ENCODE data around the gene BCS1L.

Gene BCS1L

GRCh38 chr2:218694405-218695145 is 35.1 kb downstream of the BCS1L start:
- no peak overlapping the region for H3K27ac ChIP-seq (replicated peaks)
- TF ChIP-seq GABPA (IDR thresholded peaks at IDR 0.05; ENCODE audit: low read depth): no peak
- TF ChIP-seq POLR2AphosphoS5 (IDR thresholded peaks at IDR 0.05; ENCODE audit: low read depth): no peak
- no peak for TF ChIP-seq CTCF (IDR thresholded peaks at IDR 0.05; ENCODE audit: insufficient read depth, low read length)
- no peak for TF ChIP-seq SPI1 (IDR thresholded peaks at IDR 0.05; ENCODE audit: borderline replicate concordance, low read depth)
- no peak for TF ChIP-seq REST (IDR thresholded peaks at IDR 0.05; ENCODE audit: insufficient replicate concordance, low read depth)
- DNase-seq (ENCODE audit: low read depth in 1 of 2, low spot score in 1 of 2): no peak
- no peak overlapping the region for H3K4me3 ChIP-seq (replicated peaks; ENCODE audit: insufficient read depth, low read length)
- no peaks in the 10 kb centered on the region for H3K27me3 ChIP-seq (ENCODE audit: insufficient read depth, poor library complexity, severe bottlenecking)

GRCh38 chr2:218698885-218699284 is 39.4 kb downstream of the BCS1L start:
- Histone ChIP-seq H3K4me3 (replicated peaks; ENCODE audit: insufficient read depth, low read length) (no peak overlapping the region), H3K27me3 (ENCODE audit: insufficient read depth, poor library complexity, severe bottlenecking) (no peaks in the 10 kb centered on the region), H3K27ac (replicated peaks) (no peak overlapping the region)
- no peak for TF ChIP-seq REST (IDR thresholded peaks at IDR 0.05; ENCODE audit: insufficient replicate concordance, low read depth)
- TF ChIP-seq POLR2AphosphoS5 (IDR thresholded peaks at IDR 0.05; ENCODE audit: low read depth): no peak
- no peak for TF ChIP-seq GABPA (IDR thresholded peaks at IDR 0.05; ENCODE audit: low read depth)
- no peak for TF ChIP-seq CTCF (IDR thresholded peaks at IDR 0.05; ENCODE audit: insufficient read depth, low read length)
- TF ChIP-seq SPI1 (IDR thresholded peaks at IDR 0.05; ENCODE audit: borderline replicate concordance, low read depth): no peak
- no peak for DNase-seq (ENCODE audit: low read depth in 1 of 2, low spot score in 1 of 2)

DNA sequence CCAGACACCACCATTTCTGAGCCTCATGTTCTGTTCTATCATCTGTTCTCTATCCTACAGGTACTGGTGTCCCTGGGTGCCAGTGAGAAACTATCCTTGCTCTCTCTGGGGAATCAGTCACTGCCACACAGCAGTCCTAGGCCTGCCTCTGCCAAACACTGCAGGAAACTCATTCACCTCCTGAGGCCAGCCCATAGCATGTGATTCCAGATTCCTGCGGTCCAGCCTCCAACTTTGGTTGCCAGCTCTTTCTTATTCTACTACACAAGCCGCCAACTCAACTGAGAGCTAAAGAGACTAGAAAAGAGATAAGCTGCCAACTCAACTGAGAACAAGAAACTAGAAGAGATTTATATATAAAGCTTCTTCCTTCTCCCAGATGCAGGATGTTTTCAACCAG is 42.3 kb downstream of the BCS1L start:
- no peak for TF ChIP-seq GABPA (IDR thresholded peaks at IDR 0.05; ENCODE audit: low read depth)
- no peak for TF ChIP-seq POLR2AphosphoS5 (IDR thresholded peaks at IDR 0.05; ENCODE audit: low read depth)
- TF ChIP-seq CTCF (IDR thresholded peaks at IDR 0.05; ENCODE audit: insufficient read depth, low read length): no peak
- no peak for TF ChIP-seq SPI1 (IDR thresholded peaks at IDR 0.05; ENCODE audit: borderline replicate concordance, low read depth)
- H3K27ac ChIP-seq (replicated peaks): no peak overlapping the region
- H3K27me3 ChIP-seq (ENCODE audit: insufficient read depth, poor library complexity, severe bottlenecking): no peaks in the 10 kb centered on the region
- no peak for DNase-seq (ENCODE audit: low read depth in 1 of 2, low spot score in 1 of 2)
- H3K4me3 ChIP-seq (replicated peaks; ENCODE audit: insufficient read depth, low read length): no peak overlapping the region

Data from HL-60 (cell line).